Sigmoid colon (tissue), 7 donors: ENCODE results near the gene MAPK8IP3. TPM values are rescaled to one million over a fixed set of nuclear protein-coding genes. Genes with fewer than 3 reads are reported as not detected.
A peak's percentile ranks its signal among the peaks of the same experiment; 100 is the strongest.
"Not testable (repeated sequence)": the region's sequence is repeated elsewhere in the genome, so short reads cannot be mapped to it uniquely, and the experiment has no call there.

Source experiments
- DNase-seq: peaks from one replicate; pipeline ENCODE4 v3.0.0-alpha.2; 2019
- H3K27ac ChIP-seq, 4 donors: fragments of 200-600 bp; sonication (generic); one replicate each; pipeline ENCODE4 v1.5.1; 2016 to 2019; ENCODE audit warnings: mild to moderate bottlenecking in 1 of 4
- H3K27me3 ChIP-seq, 3 donors: fragments of 200-600 bp; sonication (generic); one replicate each; pipeline ENCODE4 v1.5.1; 2019; ENCODE audit warnings: mild to moderate bottlenecking in 1 of 3
- H3K36me3 ChIP-seq, 4 donors: fragments of 200-600 bp; sonication (generic); one replicate each; pipeline ENCODE4 v1.5.1; 2016 to 2019
- H3K4me1 ChIP-seq, 4 donors: fragments of 200-600 bp; sonication (generic); one replicate each; pipeline ENCODE4 v1.5.1; 2017 to 2019
- H3K4me3 ChIP-seq, 4 donors: fragments of 200-600 bp; sonication (generic); one replicate each; pipeline ENCODE4 v1.5.1; 2017 to 2019; ENCODE audit warnings: mild to moderate bottlenecking in 2 of 4, moderate library complexity in 1 of 4
- H3K9me3 ChIP-seq, 4 donors: fragments of 200-600 bp in 3 of 4; sonication (generic) in 3 of 4; one replicate each; pipeline versions ENCODE4 v1.5.1 to v1.6.1; 2013 to 2019
- CTCF ChIP-seq, 4 experiments: fragments of 450-650 bp in 3 of 4; fragments of 200-600 bp in 1 of 4; IDR thresholded peaks; one replicate each; pipeline ENCODE4 v1.5.1; 2016 to 2019; ENCODE audit warnings: antibody characterized with exemption in 4 of 4, mild to moderate bottlenecking in 3 of 4, moderate library complexity in 2 of 4
- EP300 ChIP-seq, 4 donors: sonication (generic); formaldehyde crosslinking; IDR thresholded peaks; one replicate each; pipeline ENCODE4 v1.6.1; 2017; ENCODE audit warnings: antibody characterized with exemption in 4 of 4
- POLR2A ChIP-seq, 2 donors: fragments of 450-650 bp; IDR thresholded peaks; one replicate each; pipeline ENCODE4 v1.6.1; 2016; ENCODE audit warnings: antibody characterized with exemption in 2 of 2, mild to moderate bottlenecking in 2 of 2, moderate library complexity in 2 of 2
- POLR2AphosphoS5 ChIP-seq, 4 donors: sonication (generic); formaldehyde crosslinking; IDR thresholded peaks; one replicate each; pipeline ENCODE4 v1.6.1; 2017; ENCODE audit warnings: antibody characterized with exemption in 4 of 4
- WGBS, 2 donors: extraction: QIAGEN DNeasy Blood & Tissue Kit; methylation state at CpG; one replicate each; pipeline ENCODE4 v1.1.7; 2013; 5-methylcytosine and 5-hydroxymethylcytosine counted together
- intact Hi-C: fragments of 100-400 bp; cut with DNase I; formaldehyde crosslinking; loops from one replicate; pipeline ENCODE4 v1.15.1; 2023
- polyA plus RNA-seq, 3 donors: library from polyadenylated mRNA; stranded (reverse); fragments of 200-250 nt; gene quantifications; one replicate each; pipeline ENCODE4 v1.2.3, GENCODE V29; 2013
- total RNA-seq, 4 donors: library from RNA; depleted of rRNA; stranded (reverse); fragments of >200 nt; gene quantifications; one replicate each; pipeline ENCODE4 v1.1.0, GENCODE V29; 2016
- donor health status: healthy with polysubstance abuse.
- donor health status: Bipolar disorder and iron deficiency.
- donor health status: healthy.

The MAPK8IP3 gene
- total and polyA plus RNA-seq, 7 donors: 3.6 to 80.9 (median 22.4) TPM

GRCh38 chr16:1701216-1701878 is 4.6 kb upstream of the MAPK8IP3 start:
- Histone ChIP-seq H3K4me3 (no peak overlapping the region), H3K27me3 (no peaks in the 10 kb centered on the region), H3K4me1 (peaks cover 0 to 9% (median 6%) of the 10 kb centered on the region in 4 donors), H3K9me3 (no peaks in the 10 kb centered on the region), H3K36me3 (peaks cover 0 to 48% (median 10%) of the 10 kb centered on the region in 4 donors), H3K27ac (no peak overlapping the region)
- intact Hi-C loops: loop anchor here (5.0 kb wide), 1 partner anchor 566 kb away; the partner anchor contains the start of gene RNPS1
- WGBS, 2 donors: 88 to 89% methylated on average over 6 of the region's 6 CpGs
- no peak for DNase-seq
- TF ChIP-seq CTCF (IDR thresholded peaks at IDR 0.05): no peak
- TF ChIP-seq POLR2A (IDR thresholded peaks at IDR 0.05): no peak
- TF ChIP-seq EP300 (IDR thresholded peaks at IDR 0.05): no peak
- no peak for TF ChIP-seq POLR2AphosphoS5 (IDR thresholded peaks at IDR 0.05)

GRCh38 chr16:1705324-1705687 is 689 bp upstream of the MAPK8IP3 start:
- not testable (repeated sequence) for DNase-seq
- H3K4me1 ChIP-seq: peaks cover 0 to 43% (median 33%) of the 10 kb centered on the region in 4 donors

GRCh38 chr16:1706386-1707192 is 594 bp downstream of the MAPK8IP3 start:
- WGBS, 2 donors: 1% methylated on average over 62 of the region's 62 CpGs
- no peak for DNase-seq
- Histone ChIP-seq H3K36me3 (peaks cover 0 to 10% (median 0%) of the 10 kb centered on the region in 4 donors), H3K27me3 (no peaks in the 10 kb centered on the region), H3K4me3 (peak overlapping the region; percentile 84 to 89 (median 87)), H3K4me1 (peaks cover 0 to 43% (median 33%) of the 10 kb centered on the region in 4 donors), H3K9me3 (no peaks in the 10 kb centered on the region), H3K27ac (peak overlapping the region; percentile 86 to 97 (median 94))
- intact Hi-C loops: loop anchor here (1.0 to 5.0 kb wide), 4 partner anchors 28 to 289 kb away; partner anchors contain the start of genes CRAMP1, EME2, IFT140 and JPT2
- no peak for TF ChIP-seq POLR2A (IDR thresholded peaks at IDR 0.05)
- no peak for TF ChIP-seq EP300 (IDR thresholded peaks at IDR 0.05)
- TF ChIP-seq CTCF (IDR thresholded peaks at IDR 0.05): no peak
- TF ChIP-seq POLR2AphosphoS5 (IDR thresholded peaks at IDR 0.05): no peak

More at GRCh38 chr16:1705324-1705687, 689 bp upstream of the MAPK8IP3 start:
- peak overlapping the region; percentile 86 to 97 (median 94) for H3K27ac ChIP-seq
- H3K27me3 ChIP-seq, H3K9me3 ChIP-seq: not testable (repeated sequence)
- 0 to 1% methylated on average over 16 of the region's 16 CpGs for WGBS, 2 donors
- peaks cover 0 to 23% (median 0%) of the 10 kb centered on the region in 4 donors for H3K36me3 ChIP-seq
- H3K4me3 ChIP-seq: peak overlapping the region; percentile 84 to 89 (median 87)
- intact Hi-C loops: loop anchor here (5.0 kb wide), 2 partner anchors 67 to 288 kb away; partner anchors contain the start of genes EME2, MRPS34 and NME3

GRCh38 chr16:1707193-1707790 is 1.3 kb downstream of the MAPK8IP3 start:
- intact Hi-C loops: loop anchor here (1.0 to 5.0 kb wide), 4 partner anchors 29 to 290 kb away; partner anchors contain the start of genes CRAMP1, EME2, IFT140 and JPT2
- WGBS, 2 donors: 12 to 21% methylated on average over 16 of the region's 16 CpGs
- Histone ChIP-seq H3K9me3 (no peaks in the 10 kb centered on the region), H3K4me3 (peak overlapping the region; percentile 84 to 89 (median 87)), H3K27me3 (no peaks in the 10 kb centered on the region), H3K27ac (peak overlapping the region; percentile 86 to 97 (median 94)), H3K36me3 (peaks cover 0 to 5% (median 0%) of the 10 kb centered on the region in 4 donors), H3K4me1 (peaks cover 0 to 43% (median 33%) of the 10 kb centered on the region in 4 donors)
- TF ChIP-seq POLR2A (IDR thresholded peaks at IDR 0.05): no peak
- TF ChIP-seq POLR2AphosphoS5 (IDR thresholded peaks at IDR 0.05): no peak
- TF ChIP-seq CTCF (IDR thresholded peaks at IDR 0.05): no peak
- no peak for TF ChIP-seq EP300 (IDR thresholded peaks at IDR 0.05)
- no peak for DNase-seq
